Astrocyte (in vitro differentiated cells and primary cell): ENCODE measurements around the gene OR52A5.

ENCODE experiments used
- CTCF ChIP-seq: IDR thresholded peaks from 2 replicates; pipeline ENCODE4 v1.5.1; 2011; ENCODE audit warnings: low read depth, mild to moderate bottlenecking, inconsistent platforms, low read length, moderate library complexity; ENCODE audit not compliant: insufficient read depth
- EZH2 ChIP-seq: IDR thresholded peaks from 2 replicates; pipeline ENCODE4 v1.6.1; 2012; ENCODE audit warnings: mild to moderate bottlenecking, low read length, inconsistent platforms; ENCODE audit not compliant: insufficient read depth

- TF ChIP-seq CTCF = no peak
- no peak for TF ChIP-seq EZH2
Observed at GRCh38 chr11:5131584-5132335, 6.4 kb downstream of the OR52A5 start.
